ENCODE data around the gene ASB4. TPM values are rescaled to one million over a fixed set of nuclear protein-coding genes. Genes with fewer than 3 reads are reported as not detected.

The ASB4 gene
- total RNA-seq, 1 donor from 2014 or later: 0.21 TPM

DNA sequence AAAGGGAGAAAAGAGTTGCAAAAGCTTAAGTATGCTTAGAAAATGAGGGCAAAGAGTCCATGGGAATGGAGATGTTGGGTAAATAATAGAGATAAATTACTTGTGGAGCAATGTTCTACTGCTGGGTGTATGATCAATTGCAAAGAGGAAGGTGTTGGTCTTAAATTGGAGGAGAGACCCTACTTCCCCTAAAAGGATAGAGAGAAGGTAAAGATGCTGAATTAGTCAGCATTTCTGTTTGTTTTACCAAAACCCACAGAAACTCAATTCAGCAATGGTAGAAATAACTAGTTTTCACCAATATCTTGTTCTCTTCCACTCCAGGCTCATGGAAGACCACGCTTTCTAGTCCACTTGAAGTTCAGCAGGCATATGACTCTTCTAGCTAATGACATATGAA lies 32.1 kb downstream of the ASB4 start:
- TF ChIP-seq, protein P1, sequence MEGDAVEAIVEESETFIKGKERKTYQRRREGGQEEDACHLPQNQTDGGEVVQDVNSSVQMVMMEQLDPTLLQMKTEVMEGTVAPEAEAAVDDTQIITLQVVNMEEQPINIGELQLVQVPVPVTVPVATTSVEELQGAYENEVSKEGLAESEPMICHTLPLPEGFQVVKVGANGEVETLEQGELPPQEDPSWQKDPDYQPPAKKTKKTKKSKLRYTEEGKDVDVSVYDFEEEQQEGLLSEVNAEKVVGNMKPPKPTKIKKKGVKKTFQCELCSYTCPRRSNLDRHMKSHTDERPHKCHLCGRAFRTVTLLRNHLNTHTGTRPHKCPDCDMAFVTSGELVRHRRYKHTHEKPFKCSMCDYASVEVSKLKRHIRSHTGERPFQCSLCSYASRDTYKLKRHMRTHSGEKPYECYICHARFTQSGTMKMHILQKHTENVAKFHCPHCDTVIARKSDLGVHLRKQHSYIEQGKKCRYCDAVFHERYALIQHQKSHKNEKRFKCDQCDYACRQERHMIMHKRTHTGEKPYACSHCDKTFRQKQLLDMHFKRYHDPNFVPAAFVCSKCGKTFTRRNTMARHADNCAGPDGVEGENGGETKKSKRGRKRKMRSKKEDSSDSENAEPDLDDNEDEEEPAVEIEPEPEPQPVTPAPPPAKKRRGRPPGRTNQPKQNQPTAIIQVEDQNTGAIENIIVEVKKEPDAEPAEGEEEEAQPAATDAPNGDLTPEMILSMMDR (conservative IDR thresholded peaks at IDR 0.05): no peak
- Mint-ChIP-seq H3K9me3 (no peaks in the 10 kb centered on the region), H3K4me1 (peaks cover 8% of the 10 kb centered on the region), H3K27me3 (ENCODE audit: low read depth) (no peaks in the 10 kb centered on the region), H3K27ac (ENCODE audit: unreplicated experiment) (no peak overlapping the region), H3K4me3 (no peak overlapping the region), H3K36me3 (ENCODE audit: low read depth) (no peaks in the 10 kb centered on the region)
- DNase-seq (ENCODE audit: low read depth, low spot score): no peak

DNA sequence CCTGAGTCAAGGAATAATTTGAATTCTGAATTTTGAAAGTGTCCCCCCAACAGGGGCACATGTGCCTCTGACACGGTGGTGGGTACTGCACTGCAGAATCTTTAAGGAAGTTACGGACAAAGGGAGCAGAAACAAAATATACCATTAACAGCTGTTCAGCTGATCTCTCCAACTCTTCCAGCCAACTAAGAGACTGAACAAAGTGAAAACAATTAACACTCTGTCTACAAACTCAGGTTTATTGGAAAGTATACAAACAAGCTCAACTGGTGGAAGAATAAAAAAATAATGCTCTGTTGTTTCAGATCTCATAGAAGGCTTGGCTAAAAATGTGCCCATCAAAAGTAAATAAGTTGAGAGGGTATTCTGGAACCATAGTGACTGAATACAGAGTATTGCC lies 34.4 kb downstream of the ASB4 start:
- H3K4me3 Mint-ChIP-seq: no peak overlapping the region
- no peaks in the 10 kb centered on the region for H3K27me3 Mint-ChIP-seq (ENCODE audit: low read depth)
- peaks cover 8% of the 10 kb centered on the region for H3K4me1 Mint-ChIP-seq
- H3K36me3 Mint-ChIP-seq (ENCODE audit: low read depth): no peaks in the 10 kb centered on the region
- TF ChIP-seq, protein P1 (conservative IDR thresholded peaks at IDR 0.05): no peak
- no peak for DNase-seq (ENCODE audit: low read depth, low spot score)
- H3K9me3 Mint-ChIP-seq: peaks cover 3% of the 10 kb centered on the region
- no peak overlapping the region for H3K27ac Mint-ChIP-seq (ENCODE audit: unreplicated experiment)

DNA sequence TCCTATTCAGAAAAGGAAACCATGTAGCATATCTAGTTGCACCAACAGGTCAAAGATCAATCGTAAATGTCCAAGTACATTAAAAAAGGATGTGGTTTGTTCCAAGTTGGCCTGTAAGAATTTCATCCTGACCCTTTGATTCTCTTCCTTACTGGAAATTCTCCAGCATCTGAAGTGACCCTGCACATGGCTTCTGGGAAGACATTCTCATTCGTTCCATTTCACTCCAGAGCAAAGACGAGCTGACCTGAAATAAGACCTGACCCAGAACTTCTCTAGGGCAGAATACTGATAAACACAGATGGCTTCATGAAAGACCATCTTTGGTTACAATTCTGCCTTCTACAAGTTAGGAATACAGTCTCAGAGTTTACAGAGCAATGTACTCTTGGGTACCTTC lies 39.8 kb downstream of the ASB4 start:
- H3K27ac Mint-ChIP-seq (ENCODE audit: unreplicated experiment): peak overlapping the region; percentile 59
- peaks cover 3% of the 10 kb centered on the region for H3K9me3 Mint-ChIP-seq
- no peaks in the 10 kb centered on the region for H3K27me3 Mint-ChIP-seq (ENCODE audit: low read depth)
- TF ChIP-seq, protein P1 (conservative IDR thresholded peaks at IDR 0.05): no peak
- peak overlapping the region; percentile 38 for H3K4me3 Mint-ChIP-seq
- H3K4me1 Mint-ChIP-seq: peaks cover 25% of the 10 kb centered on the region
- H3K36me3 Mint-ChIP-seq (ENCODE audit: low read depth): no peaks in the 10 kb centered on the region
- DNase-seq (ENCODE audit: low read depth, low spot score): no peak

DNA sequence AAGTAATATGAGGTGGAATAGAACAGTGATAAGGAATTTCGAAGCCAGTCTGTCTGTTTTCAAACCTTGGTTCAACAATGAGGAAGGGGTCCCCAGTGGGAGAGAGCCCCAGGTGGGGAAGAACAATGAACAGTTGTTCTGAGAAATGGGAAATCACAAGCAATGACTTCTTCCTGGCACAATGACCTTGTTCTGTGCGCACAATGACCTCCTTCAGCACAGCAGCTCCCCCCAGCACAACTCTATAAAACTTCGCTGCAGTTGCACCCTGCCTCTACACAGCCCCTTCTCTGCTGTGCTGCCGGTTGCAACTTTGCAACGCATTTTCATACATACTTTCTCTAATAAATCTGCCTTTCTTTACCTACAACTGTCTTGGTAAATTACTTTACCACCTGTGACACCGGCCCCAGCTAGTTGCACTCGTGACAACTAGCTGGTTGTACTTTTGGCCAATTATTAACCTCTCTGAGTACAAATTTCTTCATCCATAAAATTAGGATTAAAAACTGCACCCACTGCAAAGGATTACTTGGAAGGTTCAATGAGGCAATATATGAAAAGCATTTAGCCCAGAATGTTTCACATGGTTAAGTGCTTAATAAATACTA lies 40.5 kb downstream of the ASB4 start:
- peaks cover 22% of the 10 kb centered on the region for H3K4me1 Mint-ChIP-seq
- H3K27me3 Mint-ChIP-seq (ENCODE audit: low read depth): no peaks in the 10 kb centered on the region
- no peaks in the 10 kb centered on the region for H3K36me3 Mint-ChIP-seq (ENCODE audit: low read depth)
- peaks cover 3% of the 10 kb centered on the region for H3K9me3 Mint-ChIP-seq
- H3K4me3 Mint-ChIP-seq: peak overlapping the region; percentile 38
- peak overlapping the region; percentile 93 for H3K27ac Mint-ChIP-seq (ENCODE audit: unreplicated experiment)
- no peak for DNase-seq (ENCODE audit: low read depth, low spot score)
- TF ChIP-seq, protein P1 (conservative IDR thresholded peaks at IDR 0.05): no peak

DNA sequence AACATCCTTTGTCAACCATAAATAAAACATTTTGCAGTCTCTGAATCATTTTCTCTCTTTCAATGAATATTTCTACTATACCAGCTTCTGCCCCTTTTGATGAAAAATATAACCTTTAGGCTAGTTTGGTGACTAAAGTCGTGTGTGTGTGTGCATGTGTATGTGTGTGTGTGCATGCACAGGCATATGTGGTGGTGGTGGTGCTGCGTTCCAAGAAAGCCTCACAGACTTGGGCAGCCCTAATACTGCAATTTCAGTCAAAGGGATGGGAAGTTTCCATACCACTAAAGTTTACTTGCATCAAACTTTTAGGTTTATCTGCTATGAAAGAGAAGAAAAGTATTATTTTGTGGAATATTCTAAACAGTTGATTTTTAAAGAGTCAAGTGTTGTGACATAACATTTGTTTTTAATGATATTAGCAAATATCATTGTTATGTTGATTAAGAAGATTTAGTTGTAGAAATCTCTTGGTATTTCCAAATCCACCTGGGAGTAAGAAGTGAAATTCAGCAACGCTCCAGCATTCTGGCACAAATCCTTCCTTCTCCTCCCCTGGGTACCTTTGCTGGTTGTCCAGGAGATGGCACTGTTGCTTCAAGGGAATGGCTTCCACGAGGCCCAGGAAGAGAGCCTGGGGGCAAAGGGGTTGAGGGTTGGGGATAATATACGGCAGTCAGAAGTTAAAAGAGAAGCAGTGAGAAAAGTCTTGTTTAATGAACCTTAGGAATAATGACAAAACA lies 41.5 kb downstream of the ASB4 start:
- peaks cover 22% of the 10 kb centered on the region for H3K4me1 Mint-ChIP-seq
- no peaks in the 10 kb centered on the region for H3K27me3 Mint-ChIP-seq (ENCODE audit: low read depth)
- TF ChIP-seq, protein P1 (conservative IDR thresholded peaks at IDR 0.05): peak; percentile 92
- peaks cover 3% of the 10 kb centered on the region for H3K9me3 Mint-ChIP-seq
- H3K27ac Mint-ChIP-seq (ENCODE audit: unreplicated experiment): no peak overlapping the region
- H3K36me3 Mint-ChIP-seq (ENCODE audit: low read depth): no peaks in the 10 kb centered on the region
- DNase-seq (ENCODE audit: low read depth, low spot score): peak; percentile 67
- no peak overlapping the region for H3K4me3 Mint-ChIP-seq

All from neural crest cell (in vitro differentiated cells).